WTC11 (cell line): Measurements from ENCODE around the gene BLOC1S1. TPM values are rescaled to one million over a fixed set of nuclear protein-coding genes. Genes with fewer than 3 reads are reported as not detected.

Experiments used
- ATAC-seq: fragments of 200-7000 bp; cut with Tn5 transposase; 2 replicates; pipeline ENCODE4 v1.10.0; 2021; ENCODE audit warnings: mild to moderate bottlenecking, moderate library complexity
- CTCF ChIA-PET: fragments of 300-600 bp; sonication (Branson Sonifier 250); formaldehyde crosslinking; loops from one replicate; lab custom pipeline; 2021; ENCODE audit warnings: antibody characterized with exemption; lab: Charles Lee
- POLR2A ChIA-PET: fragments of 350-600 bp; sonication (Branson Sonifier 250); formaldehyde crosslinking; loops from one replicate; lab custom pipeline; 2021; ENCODE audit warnings: antibody characterized with exemption; lab: Charles Lee
- DNase-seq: peaks from one replicate; pipeline ENCODE4 v3.0.0; 2021; ENCODE audit warnings: low spot score
- H3K27ac Mint-ChIP-seq: 2 replicates; pipeline ENCODE4 v1.8.0; 2021; ENCODE audit warnings: mixed read lengths
- H3K27me3 Mint-ChIP-seq: 2 replicates; pipeline ENCODE4 v1.8.0; 2021; ENCODE audit warnings: low read depth, mild to moderate bottlenecking, moderate library complexity, mixed read lengths
- H3K36me3 Mint-ChIP-seq: 2 replicates; pipeline ENCODE4 v1.8.0; 2021; ENCODE audit warnings: mixed read lengths
- H3K4me1 Mint-ChIP-seq: 2 replicates; pipeline ENCODE4 v1.8.0; 2022; ENCODE audit warnings: mixed read lengths
- H3K4me3 Mint-ChIP-seq: 2 replicates; pipeline ENCODE4 v1.8.0; 2021; ENCODE audit warnings: mild to moderate bottlenecking, moderate library complexity, mixed read lengths
- H3K9me3 Mint-ChIP-seq: 2 replicates; pipeline ENCODE4 v1.8.0; 2021; ENCODE audit warnings: mixed read lengths
- CDX4 ChIP-seq: fragments of 250-450 bp; sonication (Bioruptor Pico); IDR thresholded peaks from 2 replicates; pipeline ENCODE4 v1.9.0; 2021; ENCODE audit warnings: moderate library complexity, mild to moderate bottlenecking, inconsistent platforms, borderline replicate concordance
- GTF2I ChIP-seq: fragments of 250-450 bp; sonication (Bioruptor Pico); conservative IDR thresholded peaks from 2 replicates; pipeline ENCODE4 v1.4.0; 2021; ENCODE audit warnings: mild to moderate bottlenecking
- HMGA2 ChIP-seq: fragments of 250-450 bp; sonication (Bioruptor Pico); IDR thresholded peaks from 2 replicates; pipeline ENCODE4 v1.4.0; 2021; ENCODE audit warnings: mild to moderate bottlenecking, moderate library complexity
- MXD4 ChIP-seq: fragments of 250-450 bp; sonication (Bioruptor Pico); IDR thresholded peaks from 2 replicates; pipeline ENCODE4 v1.8.0; 2021; ENCODE audit warnings: mild to moderate bottlenecking, moderate library complexity, borderline replicate concordance
- PRDM15 ChIP-seq: sonication (generic); formaldehyde crosslinking; IDR thresholded peaks from 2 replicates; pipeline ENCODE4 v1.8.0; 2022; ENCODE audit warnings: missing genetic modification reagents
- SOX15 ChIP-seq: fragments of 250-450 bp; sonication (Bioruptor Pico); IDR thresholded peaks from 2 replicates; pipeline ENCODE4 v1.9.0; 2021; ENCODE audit warnings: mild to moderate bottlenecking
- ZNF281 ChIP-seq: sonication (generic); formaldehyde crosslinking; IDR thresholded peaks from 2 replicates; pipeline ENCODE4 v1.8.0; 2023; ENCODE audit warnings: mild to moderate bottlenecking, missing genetic modification reagents
- ZNF423 ChIP-seq: fragments of 250-450 bp; sonication (Bioruptor Pico); IDR thresholded peaks from 2 replicates; pipeline ENCODE4 v2.1.2; 2022; ENCODE audit warnings: mild to moderate bottlenecking, moderate library complexity
- total RNA-seq: library from RNA; stranded (reverse); gene quantifications from 3 replicates; pipeline ENCODE4 v1.2.3, GENCODE V29; 2021
- TF ChIP-seq, protein P1 (sequence below): fragments of 250-450 bp; sonication (Bioruptor Pico); IDR thresholded peaks from 2 replicates; pipeline ENCODE4 v1.9.0; 2021; ENCODE audit warnings: mild to moderate bottlenecking
- TF ChIP-seq, protein P2 (sequence below): fragments of 250-450 bp; sonication (Bioruptor Pico); IDR thresholded peaks from 2 replicates; pipeline ENCODE4 v1.9.0; 2021; ENCODE audit warnings: mild to moderate bottlenecking
- TF ChIP-seq, protein P3 (sequence below): fragments of 250-450 bp; sonication (Bioruptor Pico); IDR thresholded peaks from 2 replicates; pipeline ENCODE4 v1.9.0; 2021; ENCODE audit warnings: mild to moderate bottlenecking, borderline replicate concordance
- TF ChIP-seq, protein P4 (sequence below): sonication (generic); formaldehyde crosslinking; IDR thresholded peaks from 2 replicates; pipeline ENCODE4 v1.8.1; 2022; ENCODE audit warnings: mild to moderate bottlenecking, moderate library complexity, missing genetic modification reagents

Gene BLOC1S1
- total RNA-seq, 1 experiment from 2014 or later: 81.9 TPM

GRCh38 chr12:55746913-55747231 is 31.0 kb downstream of the BLOC1S1 start:
- no peaks in the 10 kb centered on the region for H3K27me3 Mint-ChIP-seq
- ATAC-seq: no peak
- H3K4me1 Mint-ChIP-seq: peaks cover 69% of the 10 kb centered on the region
- no peak for DNase-seq
- peak overlapping the region; percentile 66 for H3K4me3 Mint-ChIP-seq
- CTCF ChIA-PET: interaction anchor here (0.6 to 5.0 kb wide), 10 partner anchors 8 to 519 kb away, joined by 3 to 50 read pairs (median 3); partner anchors contain the start of genes ORMDL2 and SARNP
- POLR2A ChIA-PET: interaction anchor here (0.5 to 1.6 kb wide), 5 partner anchors 10 to 260 kb away, joined by 3 to 4 read pairs (median 3); partner anchors contain the start of gene DNAJC14
- H3K27ac Mint-ChIP-seq: peak overlapping the region; percentile 77; the same call in 1 of the 2 replicates
- H3K9me3 Mint-ChIP-seq: no peaks in the 10 kb centered on the region
- TF ChIP-seq GTF2I: no peak
- TF ChIP-seq, protein P1, sequence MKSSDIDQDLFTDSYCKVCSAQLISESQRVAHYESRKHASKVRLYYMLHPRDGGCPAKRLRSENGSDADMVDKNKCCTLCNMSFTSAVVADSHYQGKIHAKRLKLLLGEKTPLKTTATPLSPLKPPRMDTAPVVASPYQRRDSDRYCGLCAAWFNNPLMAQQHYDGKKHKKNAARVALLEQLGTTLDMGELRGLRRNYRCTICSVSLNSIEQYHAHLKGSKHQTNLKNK (CRISPR knock-in tag): 0 out of 2 replicates have a peak, but pooled peaks have one; percentile 11
- peaks cover 40% of the 10 kb centered on the region for H3K36me3 Mint-ChIP-seq

DNA sequence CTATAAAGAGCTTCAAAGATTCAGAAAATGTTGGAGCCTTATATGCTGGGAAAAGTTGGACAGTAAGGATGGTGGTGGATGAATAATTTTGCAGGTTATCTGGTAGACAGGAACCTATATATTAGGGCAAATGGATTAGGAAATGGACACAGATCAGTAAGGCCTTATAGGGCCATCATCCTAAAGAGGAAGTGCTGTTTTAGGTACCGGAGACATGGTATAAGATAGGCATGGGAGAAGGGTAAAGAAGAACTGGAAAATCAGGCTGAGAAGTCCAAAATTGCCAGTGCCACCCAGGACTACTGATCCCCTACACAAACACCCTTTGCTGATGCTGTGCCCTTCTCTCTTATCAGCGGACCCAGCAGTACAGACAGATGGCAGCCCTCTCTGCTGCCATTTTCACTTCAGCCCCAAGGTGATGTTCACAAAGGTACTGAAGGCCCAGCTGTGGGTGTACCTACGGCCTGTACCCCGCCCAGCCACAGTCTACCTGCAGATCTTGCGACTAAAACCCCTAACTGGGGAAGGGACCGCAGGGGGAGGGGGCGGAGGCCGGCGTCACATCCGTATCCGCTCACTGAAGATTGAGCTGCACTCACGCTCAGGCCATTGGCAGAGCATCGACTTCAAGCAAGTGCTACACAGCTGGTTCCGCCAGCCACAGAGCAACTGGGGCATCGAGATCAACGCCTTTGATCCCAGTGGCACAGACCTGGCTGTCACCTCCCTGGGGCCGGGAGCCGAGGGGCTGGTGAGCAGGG is 32.6 kb downstream of the BLOC1S1 start:
- POLR2A ChIA-PET: interaction anchor here (0.6 kb wide), 1 partner anchor 259 kb away, joined by 3 read pairs; no protein-coding TSS in a partner anchor
- TF ChIP-seq CDX4 (no peak), HMGA2 (CRISPR knock-in tag) (no peak), ZNF281 (no peak), MXD4 (no peak), PRDM15 (no peak), SOX15 (CRISPR knock-in tag) (no peak), ZNF423 (CRISPR knock-in tag) (no peak)
- TF ChIP-seq, protein P2, sequence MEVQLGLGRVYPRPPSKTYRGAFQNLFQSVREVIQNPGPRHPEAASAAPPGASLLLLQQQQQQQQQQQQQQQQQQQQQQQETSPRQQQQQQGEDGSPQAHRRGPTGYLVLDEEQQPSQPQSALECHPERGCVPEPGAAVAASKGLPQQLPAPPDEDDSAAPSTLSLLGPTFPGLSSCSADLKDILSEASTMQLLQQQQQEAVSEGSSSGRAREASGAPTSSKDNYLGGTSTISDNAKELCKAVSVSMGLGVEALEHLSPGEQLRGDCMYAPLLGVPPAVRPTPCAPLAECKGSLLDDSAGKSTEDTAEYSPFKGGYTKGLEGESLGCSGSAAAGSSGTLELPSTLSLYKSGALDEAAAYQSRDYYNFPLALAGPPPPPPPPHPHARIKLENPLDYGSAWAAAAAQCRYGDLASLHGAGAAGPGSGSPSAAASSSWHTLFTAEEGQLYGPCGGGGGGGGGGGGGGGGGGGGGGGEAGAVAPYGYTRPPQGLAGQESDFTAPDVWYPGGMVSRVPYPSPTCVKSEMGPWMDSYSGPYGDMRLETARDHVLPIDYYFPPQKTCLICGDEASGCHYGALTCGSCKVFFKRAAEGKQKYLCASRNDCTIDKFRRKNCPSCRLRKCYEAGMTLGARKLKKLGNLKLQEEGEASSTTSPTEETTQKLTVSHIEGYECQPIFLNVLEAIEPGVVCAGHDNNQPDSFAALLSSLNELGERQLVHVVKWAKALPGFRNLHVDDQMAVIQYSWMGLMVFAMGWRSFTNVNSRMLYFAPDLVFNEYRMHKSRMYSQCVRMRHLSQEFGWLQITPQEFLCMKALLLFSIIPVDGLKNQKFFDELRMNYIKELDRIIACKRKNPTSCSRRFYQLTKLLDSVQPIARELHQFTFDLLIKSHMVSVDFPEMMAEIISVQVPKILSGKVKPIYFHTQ: no peak
- TF ChIP-seq, protein P3, sequence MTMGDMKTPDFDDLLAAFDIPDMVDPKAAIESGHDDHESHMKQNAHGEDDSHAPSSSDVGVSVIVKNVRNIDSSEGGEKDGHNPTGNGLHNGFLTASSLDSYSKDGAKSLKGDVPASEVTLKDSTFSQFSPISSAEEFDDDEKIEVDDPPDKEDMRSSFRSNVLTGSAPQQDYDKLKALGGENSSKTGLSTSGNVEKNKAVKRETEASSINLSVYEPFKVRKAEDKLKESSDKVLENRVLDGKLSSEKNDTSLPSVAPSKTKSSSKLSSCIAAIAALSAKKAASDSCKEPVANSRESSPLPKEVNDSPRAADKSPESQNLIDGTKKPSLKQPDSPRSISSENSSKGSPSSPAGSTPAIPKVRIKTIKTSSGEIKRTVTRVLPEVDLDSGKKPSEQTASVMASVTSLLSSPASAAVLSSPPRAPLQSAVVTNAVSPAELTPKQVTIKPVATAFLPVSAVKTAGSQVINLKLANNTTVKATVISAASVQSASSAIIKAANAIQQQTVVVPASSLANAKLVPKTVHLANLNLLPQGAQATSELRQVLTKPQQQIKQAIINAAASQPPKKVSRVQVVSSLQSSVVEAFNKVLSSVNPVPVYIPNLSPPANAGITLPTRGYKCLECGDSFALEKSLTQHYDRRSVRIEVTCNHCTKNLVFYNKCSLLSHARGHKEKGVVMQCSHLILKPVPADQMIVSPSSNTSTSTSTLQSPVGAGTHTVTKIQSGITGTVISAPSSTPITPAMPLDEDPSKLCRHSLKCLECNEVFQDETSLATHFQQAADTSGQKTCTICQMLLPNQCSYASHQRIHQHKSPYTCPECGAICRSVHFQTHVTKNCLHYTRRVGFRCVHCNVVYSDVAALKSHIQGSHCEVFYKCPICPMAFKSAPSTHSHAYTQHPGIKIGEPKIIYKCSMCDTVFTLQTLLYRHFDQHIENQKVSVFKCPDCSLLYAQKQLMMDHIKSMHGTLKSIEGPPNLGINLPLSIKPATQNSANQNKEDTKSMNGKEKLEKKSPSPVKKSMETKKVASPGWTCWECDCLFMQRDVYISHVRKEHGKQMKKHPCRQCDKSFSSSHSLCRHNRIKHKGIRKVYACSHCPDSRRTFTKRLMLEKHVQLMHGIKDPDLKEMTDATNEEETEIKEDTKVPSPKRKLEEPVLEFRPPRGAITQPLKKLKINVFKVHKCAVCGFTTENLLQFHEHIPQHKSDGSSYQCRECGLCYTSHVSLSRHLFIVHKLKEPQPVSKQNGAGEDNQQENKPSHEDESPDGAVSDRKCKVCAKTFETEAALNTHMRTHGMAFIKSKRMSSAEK (CRISPR knock-in tag): no peak
- TF ChIP-seq, protein P4, sequence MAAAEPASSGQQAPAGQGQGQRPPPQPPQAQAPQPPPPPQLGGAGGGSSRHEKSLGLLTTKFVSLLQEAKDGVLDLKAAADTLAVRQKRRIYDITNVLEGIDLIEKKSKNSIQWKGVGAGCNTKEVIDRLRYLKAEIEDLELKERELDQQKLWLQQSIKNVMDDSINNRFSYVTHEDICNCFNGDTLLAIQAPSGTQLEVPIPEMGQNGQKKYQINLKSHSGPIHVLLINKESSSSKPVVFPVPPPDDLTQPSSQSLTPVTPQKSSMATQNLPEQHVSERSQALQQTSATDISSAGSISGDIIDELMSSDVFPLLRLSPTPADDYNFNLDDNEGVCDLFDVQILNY (CRISPR knock-in tag): no peak

More for the DNA sequence above, 32.6 kb downstream of the BLOC1S1 start:
- ATAC-seq (no peak), DNase-seq (no peak)
- Mint-ChIP-seq H3K27ac (no peak overlapping the region), H3K4me3 (no peak overlapping the region), H3K4me1 (peaks cover 60% of the 10 kb centered on the region), H3K9me3 (no peaks in the 10 kb centered on the region), H3K36me3 (peaks cover 52% of the 10 kb centered on the region), H3K27me3 (no peaks in the 10 kb centered on the region)
- CTCF ChIA-PET: interaction anchor here (1.3 to 5.0 kb wide), 2 partner anchors 11 to 67 kb away, joined by 4 to 50 read pairs; a partner anchor contains a TSS
